Stomach (tissue), 4 donors: Measurements from ENCODE around the gene IQCF5.

Source experiments
- POLR2A ChIP-seq, 4 donors: fragments of 450-650 bp; IDR thresholded peaks; one replicate each; pipeline ENCODE4 v1.6.1; 2016; ENCODE audit warnings: antibody characterized with exemption in 4 of 4, control low read depth in 2 of 4, mild to moderate bottlenecking in 1 of 4, moderate library complexity in 1 of 4
- POLR2AphosphoS5 ChIP-seq, 3 donors: sonication (generic); formaldehyde crosslinking; IDR thresholded peaks; one replicate each; pipeline ENCODE4 v1.6.1; 2016; ENCODE audit warnings: antibody characterized with exemption in 3 of 3
- TF ChIP-seq, protein P1 (sequence below), 7 experiments: fragments of 450-650 bp in 4 of 7; fragments of 200-600 bp in 3 of 7; sonication (generic) in 3 of 7; IDR thresholded peaks; one replicate each; pipeline ENCODE4 v1.5.1; 2016 to 2019; ENCODE audit warnings: antibody characterized with exemption in 7 of 7, control low read depth in 2 of 7, mild to moderate bottlenecking in 1 of 7

DNA sequence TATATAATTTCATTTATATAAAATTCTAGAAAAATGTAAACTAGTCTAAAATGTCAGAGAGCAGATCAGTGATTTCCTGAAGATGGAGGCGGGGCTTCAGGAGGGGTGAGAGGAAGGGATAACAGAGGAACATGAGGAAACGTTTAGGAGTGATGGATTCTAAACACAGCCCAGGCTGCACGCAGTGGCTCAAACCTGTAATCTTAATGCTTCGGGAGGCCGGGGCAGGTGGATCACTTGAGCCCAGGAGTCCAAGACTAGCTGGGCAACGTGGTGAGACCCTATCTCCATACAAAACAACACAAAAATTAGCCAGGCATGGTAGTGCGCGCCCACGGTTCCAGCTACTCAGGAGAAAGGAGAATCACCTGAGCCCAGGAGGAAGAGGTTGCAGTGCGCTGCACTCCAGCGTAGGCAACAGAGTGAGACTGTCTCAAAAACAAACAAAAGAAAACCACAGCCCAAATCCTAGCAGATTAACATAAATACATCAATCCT is 45.7 kb upstream of the IQCF5 start:
- TF ChIP-seq, protein P1, sequence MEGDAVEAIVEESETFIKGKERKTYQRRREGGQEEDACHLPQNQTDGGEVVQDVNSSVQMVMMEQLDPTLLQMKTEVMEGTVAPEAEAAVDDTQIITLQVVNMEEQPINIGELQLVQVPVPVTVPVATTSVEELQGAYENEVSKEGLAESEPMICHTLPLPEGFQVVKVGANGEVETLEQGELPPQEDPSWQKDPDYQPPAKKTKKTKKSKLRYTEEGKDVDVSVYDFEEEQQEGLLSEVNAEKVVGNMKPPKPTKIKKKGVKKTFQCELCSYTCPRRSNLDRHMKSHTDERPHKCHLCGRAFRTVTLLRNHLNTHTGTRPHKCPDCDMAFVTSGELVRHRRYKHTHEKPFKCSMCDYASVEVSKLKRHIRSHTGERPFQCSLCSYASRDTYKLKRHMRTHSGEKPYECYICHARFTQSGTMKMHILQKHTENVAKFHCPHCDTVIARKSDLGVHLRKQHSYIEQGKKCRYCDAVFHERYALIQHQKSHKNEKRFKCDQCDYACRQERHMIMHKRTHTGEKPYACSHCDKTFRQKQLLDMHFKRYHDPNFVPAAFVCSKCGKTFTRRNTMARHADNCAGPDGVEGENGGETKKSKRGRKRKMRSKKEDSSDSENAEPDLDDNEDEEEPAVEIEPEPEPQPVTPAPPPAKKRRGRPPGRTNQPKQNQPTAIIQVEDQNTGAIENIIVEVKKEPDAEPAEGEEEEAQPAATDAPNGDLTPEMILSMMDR (IDR thresholded peaks at IDR 0.05): no peak
- no peak for TF ChIP-seq POLR2AphosphoS5 (IDR thresholded peaks at IDR 0.05)
- TF ChIP-seq POLR2A (IDR thresholded peaks at IDR 0.05): no peak
